CD4-positive, alpha-beta memory T cell (primary cell): ENCODE results near the gene PLIN1. TPM values are rescaled to one million over a fixed set of nuclear protein-coding genes. Genes with fewer than 3 reads are reported as not detected.
"Not testable (repeated sequence)": the region's sequence is repeated elsewhere in the genome, so short reads cannot be mapped to it uniquely, and the experiment has no call there.

Experiments used
- CTCF ChIA-PET: fragments of 350-600 bp; sonication (Branson Sonifier 250); formaldehyde crosslinking; loops from one replicate; lab custom pipeline; 2021; ENCODE audit warnings: inconsistent platforms; ENCODE audit not compliant: partially characterized antibody; lab: Charles Lee
- POLR2A ChIA-PET: fragments of 350-600 bp; sonication (Branson Sonifier 250); formaldehyde crosslinking; loops from one replicate; lab custom pipeline; 2021; ENCODE audit not compliant: partially characterized antibody; lab: Charles Lee
- DNase-seq, 5 donors: peaks; one replicate each; pipeline versions ENCODE4 v3.0.0 to v3.0.0-alpha.2; 2020 to 2022; ENCODE audit warnings: mixed read lengths in 1 of 5
- H3K27ac ChIP-seq: one replicate; pipeline ENCODE4 v1.7.0; 2013; ENCODE audit warnings: low read depth, low read length
- H3K27me3 ChIP-seq: 2 replicates; pipeline ENCODE4 v1.7.0; 2013; ENCODE audit warnings: mild to moderate bottlenecking, low read length, moderate library complexity; ENCODE audit not compliant: insufficient read depth
- H3K36me3 ChIP-seq: 2 replicates; pipeline ENCODE4 v1.7.0; 2013; ENCODE audit warnings: mild to moderate bottlenecking, low read length, moderate library complexity; ENCODE audit not compliant: insufficient read depth
- H3K4me1 ChIP-seq: 2 replicates; pipeline ENCODE4 v1.7.0; 2013; ENCODE audit warnings: mild to moderate bottlenecking, low read length, moderate library complexity; ENCODE audit not compliant: insufficient read depth
- H3K4me3 ChIP-seq, 2 donors: one replicate each; pipeline ENCODE4 v1.7.0; 2013; ENCODE audit warnings: low read length in 2 of 2, mild to moderate bottlenecking in 1 of 2
- H3K9me3 ChIP-seq, 2 donors: one replicate each; pipeline ENCODE4 v1.7.0; 2013; ENCODE audit warnings: low read length in 2 of 2, control low read depth in 1 of 2; ENCODE audit not compliant: control insufficient read depth in 1 of 2
- H3K27ac Mint-ChIP-seq, 7 donors: one replicate each; pipeline ENCODE4 v1.8.0; 2020 to 2021; ENCODE audit warnings: mixed read lengths in 7 of 7, mild to moderate bottlenecking in 6 of 7, inconsistent platforms in 3 of 7, moderate library complexity in 3 of 7
- H3K27me3 Mint-ChIP-seq, 2 donors: one replicate each; pipeline ENCODE4 v1.8.0; 2020 to 2021; ENCODE audit warnings: mixed read lengths in 2 of 2
- H3K36me3 Mint-ChIP-seq, 2 donors: one replicate each; pipeline ENCODE4 v1.8.0; 2020 to 2021; ENCODE audit warnings: mixed read lengths in 2 of 2, inconsistent platforms in 1 of 2, mild to moderate bottlenecking in 1 of 2
- H3K4me1 Mint-ChIP-seq, 4 donors: one replicate each; pipeline ENCODE4 v1.8.0; 2020 to 2021; ENCODE audit warnings: mixed read lengths in 4 of 4, mild to moderate bottlenecking in 1 of 4
- H3K4me3 Mint-ChIP-seq, 8 donors: one replicate each; pipeline ENCODE4 v1.8.0; 2020 to 2021; ENCODE audit warnings: mixed read lengths in 8 of 8, mild to moderate bottlenecking in 7 of 8, moderate library complexity in 6 of 8, inconsistent platforms in 3 of 8
- H3K9me3 Mint-ChIP-seq, 8 donors: one replicate each; pipeline ENCODE4 v1.8.0; 2020 to 2021; ENCODE audit warnings: mixed read lengths in 8 of 8, mild to moderate bottlenecking in 5 of 8, inconsistent platforms in 3 of 8, moderate library complexity in 1 of 8
- intact Hi-C: fragments of 100-400 bp; cut with micrococcal nuclease; formaldehyde crosslinking; loops from one replicate; pipeline ENCODE4 v1.15.1; 2023
- polyA plus RNA-seq, 2 donors: library from polyadenylated mRNA; unstranded; fragments of 300-500 nt; fragmentation: Illumina TruSeq; gene quantifications; one replicate each; pipeline ENCODE4 v1.2.3, GENCODE V29; 2021
- total RNA-seq, 2 experiments: library from RNA; stranded (reverse); gene quantifications; one replicate each; pipeline ENCODE4 v1.2.3, GENCODE V29; 2021

Gene PLIN1
- total and polyA plus RNA-seq, 4 experiments from 2014 or later: 0.44 to 1.2 (median 0.46) TPM; not detected in 1

DNA sequence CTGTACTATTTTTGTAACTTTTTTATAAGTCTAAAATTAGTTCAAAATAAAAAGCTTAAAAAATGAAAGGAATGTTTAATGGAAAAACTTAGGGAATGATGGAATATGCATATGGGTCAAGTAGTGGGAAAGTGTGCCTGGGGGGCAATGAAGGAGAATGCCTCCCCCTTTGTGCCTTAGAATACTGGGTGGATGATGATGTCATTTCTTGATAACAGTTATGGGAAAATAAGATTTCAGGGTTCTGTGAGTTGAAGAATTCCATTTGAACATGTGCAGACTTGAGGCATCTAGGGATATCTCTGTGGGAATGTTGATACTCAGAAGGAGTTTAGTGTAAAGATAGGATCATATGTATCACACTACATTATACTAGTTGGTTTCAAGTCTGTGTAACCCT, 25.2 kb upstream of the PLIN1 start:
- peaks cover 0 to 2% of the 10 kb centered on the region in 2 donors for H3K36me3 Mint-ChIP-seq
- no peak overlapping the region for H3K4me3 Mint-ChIP-seq
- no peak for DNase-seq
- CTCF ChIA-PET: no interaction called here
- no peak overlapping the region for H3K4me3 ChIP-seq
- H3K36me3 ChIP-seq: no peaks in the 10 kb centered on the region
- peaks cover 7% of the 10 kb centered on the region for H3K27me3 ChIP-seq
- no peaks in the 10 kb centered on the region for H3K4me1 ChIP-seq
- H3K4me1 Mint-ChIP-seq: no peaks in the 10 kb centered on the region
- no peaks in the 10 kb centered on the region for H3K9me3 ChIP-seq
- intact Hi-C loops: no loop called here
- H3K27ac Mint-ChIP-seq: no peak overlapping the region
- POLR2A ChIA-PET: no interaction called here
- H3K9me3 Mint-ChIP-seq: peaks cover 0 to 4% (median under 1%) of the 10 kb centered on the region in 8 donors
- H3K27ac ChIP-seq: no peak overlapping the region
- peaks cover 23 to 28% of the 10 kb centered on the region in 2 donors for H3K27me3 Mint-ChIP-seq

GRCh38 chr15:89695198-89695597, 16.0 kb upstream of the PLIN1 start:
- POLR2A ChIA-PET: no interaction called here
- Histone ChIP-seq H3K27me3 (no peaks in the 10 kb centered on the region), H3K4me3 (no peak overlapping the region), H3K36me3 (no peaks in the 10 kb centered on the region), H3K27ac (no peak overlapping the region), H3K9me3 (no peaks in the 10 kb centered on the region), H3K4me1 (peaks cover 2% of the 10 kb centered on the region)
- Mint-ChIP-seq H3K27me3 (peaks cover 4 to 5% of the 10 kb centered on the region in 2 donors), H3K36me3 (peaks cover 0 to 5% of the 10 kb centered on the region in 2 donors), H3K27ac (no peak overlapping the region), H3K4me1 (peaks cover 3 to 11% (median 7%) of the 10 kb centered on the region in 4 donors), H3K9me3 (peaks cover 0 to 3% (median 0%) of the 10 kb centered on the region in 8 donors), H3K4me3 (no peak overlapping the region)
- intact Hi-C loops: no loop called here
- DNase-seq: no peak
- CTCF ChIA-PET: no interaction called here

DNA sequence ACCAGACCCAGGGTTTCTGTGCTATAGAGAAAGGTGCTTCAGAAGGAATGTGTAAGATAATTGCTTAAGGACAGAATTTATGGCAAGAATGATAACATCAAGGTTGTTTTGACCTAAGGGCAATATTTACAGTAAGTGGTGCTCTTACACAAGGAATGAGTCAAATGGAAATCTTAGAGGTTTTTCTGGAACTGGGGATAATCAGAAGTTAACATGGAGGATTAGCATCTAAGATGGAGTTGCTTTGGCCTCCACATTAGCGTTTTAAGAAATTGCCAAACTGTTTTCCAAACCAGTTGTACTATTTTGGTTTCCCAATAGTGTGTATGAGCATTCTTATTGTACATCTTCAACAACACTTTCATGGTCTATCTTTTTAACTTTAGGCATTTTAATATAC, 14.5 kb upstream of the PLIN1 start:
- Histone ChIP-seq H3K36me3 (no peaks in the 10 kb centered on the region), H3K27me3 (no peaks in the 10 kb centered on the region), H3K9me3 (no peaks in the 10 kb centered on the region), H3K4me1 (peaks cover 8% of the 10 kb centered on the region), H3K27ac (no peak overlapping the region), H3K4me3 (no peak overlapping the region)
- intact Hi-C loops: no loop called here
- H3K27me3 Mint-ChIP-seq: peaks cover 2% of the 10 kb centered on the region in 2 donors
- H3K36me3 Mint-ChIP-seq: peaks cover 0 to 5% of the 10 kb centered on the region in 2 donors
- H3K4me1 Mint-ChIP-seq: peaks cover 5 to 21% (median 14%) of the 10 kb centered on the region in 4 donors
- no peak for DNase-seq
- H3K4me3 Mint-ChIP-seq: no peak overlapping the region
- POLR2A ChIA-PET: no interaction called here
- H3K9me3 Mint-ChIP-seq: no peaks in the 10 kb centered on the region
- H3K27ac Mint-ChIP-seq: no peak overlapping the region
- CTCF ChIA-PET: no interaction called here

DNA sequence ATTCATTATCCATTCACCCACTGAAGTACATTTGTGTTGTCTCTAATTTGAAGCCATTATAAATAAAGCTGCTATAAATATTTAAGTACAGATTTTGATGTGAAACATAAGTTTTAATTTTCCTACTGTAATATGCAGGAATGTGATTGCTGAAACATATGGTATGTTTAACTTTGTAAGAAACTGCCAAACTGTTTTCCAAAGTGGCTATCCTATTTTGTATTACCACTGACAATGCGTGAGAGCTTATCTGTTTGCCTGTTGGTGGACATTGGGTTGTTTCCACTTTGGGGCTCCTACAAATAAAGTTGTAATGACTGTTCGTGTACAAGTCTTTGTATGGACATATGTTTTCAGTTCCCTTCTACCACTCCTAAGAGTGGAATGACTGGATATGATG, 13.9 kb upstream of the PLIN1 start:
- CTCF ChIA-PET: no interaction called here
- no peak for DNase-seq
- Mint-ChIP-seq H3K27ac (no peak overlapping the region), H3K4me3 (peak overlapping the region in 1 of 8 donors; percentile 9), H3K36me3 (peaks cover under 1 to 5% of the 10 kb centered on the region in 2 donors), H3K9me3 (no peaks in the 10 kb centered on the region), H3K27me3 (peaks cover 2% of the 10 kb centered on the region in 2 donors), H3K4me1 (peaks cover 5 to 21% (median 14%) of the 10 kb centered on the region in 4 donors)
- H3K4me1 ChIP-seq: peaks cover 8% of the 10 kb centered on the region
- H3K9me3 ChIP-seq: no peaks in the 10 kb centered on the region
- no peak overlapping the region for H3K27ac ChIP-seq
- H3K36me3 ChIP-seq: no peaks in the 10 kb centered on the region
- H3K27me3 ChIP-seq: no peaks in the 10 kb centered on the region
- no peak overlapping the region for H3K4me3 ChIP-seq
- POLR2A ChIA-PET: interaction anchor here (0.8 kb wide), 1 partner anchor 201 kb away, joined by 3 read pairs; the partner anchor contains the start of gene AP3S2
- intact Hi-C loops: no loop called here

GRCh38 chr15:89690276-89691218, 11.4 kb upstream of the PLIN1 start, which contains the start of the genes PEX11A and WDR93:
PEX11A (minus strand) TSS chr15:89690754; CDS start chr15:89690632, 122 bp downstream.
WDR93 (plus strand) TSS chr15:89690811; CDS start chr15:89701747, 10,936 bp downstream.
- CTCF ChIA-PET: interaction anchor here (1.0 kb wide), 1 partner anchor 184 kb away, joined by 3 read pairs; no protein-coding TSS in a partner anchor
- peak within 1 kb of the TSS; percentile 87 to 94 (median 90) for H3K4me3 Mint-ChIP-seq
- DNase-seq: peak; percentile 71 to 76 (median 73)
- Histone ChIP-seq H3K4me3 (peak within 1 kb of the TSS; percentile 76 to 98), H3K9me3 (no peaks in the 10 kb centered on the region), H3K36me3 (no peaks in the 10 kb centered on the region), H3K27ac (peak within 1 kb of the TSS; percentile 40), H3K4me1 (peaks cover 8% of the 10 kb centered on the region), H3K27me3 (no peaks in the 10 kb centered on the region)
- no peaks in the 10 kb centered on the region for H3K9me3 Mint-ChIP-seq
- peaks cover 5 to 7% of the 10 kb centered on the region in 2 donors for H3K36me3 Mint-ChIP-seq
- H3K27ac Mint-ChIP-seq: peak within 1 kb of the TSS; percentile 76 to 96 (median 93)
- H3K27me3 Mint-ChIP-seq: no peaks in the 10 kb centered on the region
- H3K4me1 Mint-ChIP-seq: peaks cover 5 to 21% (median 14%) of the 10 kb centered on the region in 4 donors
- intact Hi-C loops: loop anchor here (1.0 to 2.0 kb wide), 2 partner anchors 116 to 204 kb away; partner anchors contain the start of gene TICRR
- POLR2A ChIA-PET: no interaction called here

GRCh38 chr15:89689930-89690275, 10.7 kb upstream of the PLIN1 start:
- DNase-seq, CTCF ChIA-PET, H3K36me3 Mint-ChIP-seq, H3K9me3 ChIP-seq, POLR2A ChIA-PET, H3K27me3 ChIP-seq, H3K27me3 Mint-ChIP-seq, H3K36me3 ChIP-seq, H3K4me1 ChIP-seq, H3K9me3 Mint-ChIP-seq: not testable (repeated sequence)
- H3K27ac ChIP-seq: peak overlapping the region; percentile 40
- H3K4me3 ChIP-seq: peak overlapping the region; percentile 76 to 98
- Mint-ChIP-seq H3K4me1 (peaks cover 5 to 21% (median 14%) of the 10 kb centered on the region in 4 donors), H3K4me3 (peak overlapping the region; percentile 87 to 94 (median 90)), H3K27ac (peak overlapping the region in 5 of 7 donors; percentile 57 to 96 (median 93))
- intact Hi-C loops: loop anchor here (1.0 to 2.0 kb wide), 2 partner anchors 115 to 204 kb away; partner anchors contain the start of gene TICRR

GRCh38 chr15:89686522-89686921, 7.4 kb upstream of the PLIN1 start:
- ChIA-PET CTCF (no interaction called here), POLR2A (no interaction called here)
- H3K27me3 Mint-ChIP-seq: no peaks in the 10 kb centered on the region
- Histone ChIP-seq H3K4me1 (peaks cover 8% of the 10 kb centered on the region), H3K27ac (no peak overlapping the region), H3K36me3 (no peaks in the 10 kb centered on the region), H3K9me3 (no peaks in the 10 kb centered on the region), H3K4me3 (no peak overlapping the region), H3K27me3 (no peaks in the 10 kb centered on the region)
- intact Hi-C loops: no loop called here
- peak overlapping the region in 1 of 7 donors; percentile 44 for H3K27ac Mint-ChIP-seq
- H3K4me1 Mint-ChIP-seq: peaks cover 5 to 21% (median 14%) of the 10 kb centered on the region in 4 donors
- H3K36me3 Mint-ChIP-seq: peaks cover 13 to 34% of the 10 kb centered on the region in 2 donors
- DNase-seq: no peak
- no peak overlapping the region for H3K4me3 Mint-ChIP-seq
- no peaks in the 10 kb centered on the region for H3K9me3 Mint-ChIP-seq
